ENCODE data around the gene MT1HL1. TPM values are rescaled to one million over a fixed set of nuclear protein-coding genes. Genes with fewer than 3 reads are reported as not detected.
A peak's percentile ranks its signal among the peaks of the same experiment; 100 is the strongest.

Gene MT1HL1
- total RNA-seq: not detected in 2 replicates

DNA sequence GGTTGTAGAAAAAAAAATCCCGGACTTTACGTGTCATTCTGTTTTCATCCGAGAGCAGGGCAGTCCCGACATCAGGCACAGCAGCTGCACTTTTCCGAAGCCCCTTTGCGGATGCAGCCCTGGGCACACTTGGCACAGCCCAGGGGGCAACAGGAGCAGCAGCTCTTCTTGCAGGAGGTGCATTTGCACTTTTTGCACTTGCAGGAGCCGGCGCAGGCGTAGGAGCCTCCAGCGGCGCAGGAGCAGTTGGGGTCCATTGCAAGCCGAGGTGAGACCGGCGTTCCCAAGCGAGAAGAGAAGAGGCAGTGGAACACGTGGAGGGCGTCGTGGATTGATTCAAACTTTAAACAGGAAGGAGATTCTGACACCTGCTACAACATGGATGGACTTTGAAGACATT lies at the start of gene MT1HL1:
Gene MT1HL1, minus strand, starts transcription at position 326 of the 400 bp plus-strand sequence. Its CDS starts 69 bp downstream, at position 257.
- no peak within 1 kb of the TSS for H3K4me3 ChIP-seq (ENCODE audit: low read depth, low read length)
- no peak for TF ChIP-seq CTCF (conservative IDR thresholded peaks at IDR 0.05; ENCODE audit: low read depth, low read length)

GRCh38 chr1:237050915-237051314 lies 46.7 kb upstream of the MT1HL1 start:
- TF ChIP-seq CTCF (conservative IDR thresholded peaks at IDR 0.05; ENCODE audit: low read depth, low read length): no peak
- no peak for DNase-seq (ENCODE audit: low read depth)

More for the DNA sequence above, at the start of gene MT1HL1:
- no peak for DNase-seq (ENCODE audit: low read depth)

DNA sequence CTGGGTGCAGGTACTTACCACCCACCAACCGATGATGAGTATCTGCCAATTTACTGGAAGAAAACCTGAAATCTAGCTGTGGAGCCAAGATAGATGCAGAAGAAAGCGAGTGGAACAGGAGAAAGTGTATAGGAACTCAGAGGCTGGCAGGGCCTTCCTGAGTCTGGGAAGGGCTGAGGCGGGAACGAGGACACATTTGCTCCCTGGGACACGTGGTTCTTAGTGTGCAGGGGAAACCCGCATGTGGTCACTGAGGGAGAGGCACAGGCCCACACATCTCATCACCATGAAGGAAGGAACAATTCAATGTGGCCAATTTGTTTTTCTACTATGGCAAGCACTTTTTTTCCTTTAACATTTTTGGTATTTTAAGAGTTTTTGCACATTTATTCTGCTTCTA lies 45.9 kb upstream of the MT1HL1 start:
- DNase-seq (ENCODE audit: low read depth): no peak
- no peak overlapping the region for H3K4me3 ChIP-seq (ENCODE audit: low read depth, low read length)
- TF ChIP-seq CTCF (conservative IDR thresholded peaks at IDR 0.05; ENCODE audit: low read depth, low read length): no peak

More at GRCh38 chr1:237050915-237051314, 46.7 kb upstream of the MT1HL1 start:
- H3K4me3 ChIP-seq (ENCODE audit: low read depth, low read length): no peak overlapping the region

DNA sequence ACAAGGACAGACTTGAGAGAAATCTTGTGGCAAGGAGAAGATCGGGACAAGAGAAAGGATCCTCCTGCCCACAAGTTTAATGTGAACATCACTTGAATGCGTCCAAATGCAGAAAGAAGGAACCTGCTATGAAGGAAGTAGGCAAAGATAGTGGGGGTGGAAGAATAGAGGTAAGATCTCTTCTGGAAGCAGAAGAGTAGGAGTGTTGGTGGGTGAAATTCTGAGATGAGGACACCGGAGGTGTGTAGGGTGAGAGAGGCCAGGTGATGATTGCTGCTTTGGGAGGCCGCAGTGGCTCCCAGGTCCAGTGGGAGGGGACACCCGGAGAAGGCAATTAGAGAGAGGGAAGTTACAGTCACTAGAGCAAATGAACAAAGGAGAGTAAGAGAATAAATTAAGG lies 44.6 kb upstream of the MT1HL1 start:
- no peak for TF ChIP-seq CTCF (conservative IDR thresholded peaks at IDR 0.05; ENCODE audit: low read depth, low read length)

GRCh38 chr1:237045278-237046016 lies 41.2 kb upstream of the MT1HL1 start:
- TF ChIP-seq CTCF (conservative IDR thresholded peaks at IDR 0.05; ENCODE audit: low read depth, low read length): peak; percentile 24
- no peak for DNase-seq (ENCODE audit: low read depth)
- no peak overlapping the region for H3K4me3 ChIP-seq (ENCODE audit: low read depth, low read length)

More for the DNA sequence above, 44.6 kb upstream of the MT1HL1 start:
- no peak overlapping the region for H3K4me3 ChIP-seq (ENCODE audit: low read depth, low read length)
- no peak for DNase-seq (ENCODE audit: low read depth)

DNA sequence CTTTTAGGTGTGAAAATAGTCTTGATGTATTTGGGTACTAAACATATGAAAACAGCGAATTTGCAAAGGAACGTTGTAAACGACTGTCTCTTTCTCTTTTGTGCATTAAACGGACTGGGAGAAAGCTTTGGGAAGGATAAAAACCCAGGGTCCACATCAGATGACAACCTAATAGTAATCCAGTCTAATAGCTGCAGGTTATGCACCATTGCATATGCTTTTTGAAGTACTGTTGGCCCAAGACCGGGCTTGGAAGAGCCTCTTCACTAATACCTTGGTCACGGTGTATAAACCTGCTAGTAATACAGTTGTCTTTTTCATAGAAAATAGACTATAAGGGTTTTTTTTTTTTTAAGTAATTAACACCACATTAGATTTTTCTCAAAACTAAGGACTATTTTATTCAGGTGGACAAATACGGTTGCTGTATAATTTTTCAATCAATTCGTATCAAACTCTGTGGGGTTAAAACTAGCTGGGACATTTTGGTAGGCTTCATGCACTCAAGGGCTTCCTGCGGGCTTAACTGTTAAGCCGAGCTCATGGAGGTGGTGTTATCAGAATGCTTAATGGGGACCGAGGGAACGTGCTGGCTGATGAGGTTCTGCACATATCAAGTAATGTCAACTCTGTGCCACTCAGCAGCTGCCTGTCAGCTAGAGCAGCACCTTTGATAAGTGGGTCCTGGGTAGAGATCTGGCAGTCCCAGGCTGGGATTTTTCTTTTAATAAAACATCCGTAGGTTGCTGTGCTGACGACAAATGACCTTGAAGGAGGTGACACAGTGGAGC lies 39.8 kb upstream of the MT1HL1 start:
- no peak for DNase-seq (ENCODE audit: low read depth)
- no peak overlapping the region for H3K4me3 ChIP-seq (ENCODE audit: low read depth, low read length)
- no peak for TF ChIP-seq CTCF (conservative IDR thresholded peaks at IDR 0.05; ENCODE audit: low read depth, low read length)
